GM10248 (cell line): Measurements from ENCODE around the gene SLC10A1.

Experiments
- CTCF ChIA-PET: fragments of 300-600 bp; sonication (Branson Sonifier 250); formaldehyde crosslinking; extraction: SDS; loops from one replicate; lab custom pipeline; 2021; ENCODE audit warnings: antibody characterized with exemption; lab: Yijun Ruan, JAX
- POLR2A ChIA-PET: fragments of 350-650 bp; sonication (Branson Sonifier 250); formaldehyde crosslinking; extraction: SDS; loops from one replicate; lab custom pipeline; 2020; ENCODE audit warnings: antibody characterized with exemption; lab: Yijun Ruan, JAX
- DNase-seq: peaks from one replicate; pipeline ENCODE4 v3.0.0; 2012; ENCODE audit errors: extremely low spot score
- CTCF ChIP-seq: IDR thresholded peaks from 2 replicates; pipeline ENCODE4 v1.5.1; 2012; ENCODE audit warnings: mild to moderate bottlenecking, low read depth; ENCODE audit errors: extremely low read depth, missing control alignments, control extremely low read depth

SLC10A1 gene

GRCh38 chr14:69841656-69842055 is 44.6 kb upstream of the SLC10A1 start:
- CTCF ChIA-PET = interaction anchor here (1.9 kb wide), 1 partner anchor 23 kb away, joined by 4 read pairs; no protein-coding TSS in a partner anchor
- POLR2A ChIA-PET = no interaction called here
- no peak for TF ChIP-seq CTCF
- no peak for DNase-seq

DNA sequence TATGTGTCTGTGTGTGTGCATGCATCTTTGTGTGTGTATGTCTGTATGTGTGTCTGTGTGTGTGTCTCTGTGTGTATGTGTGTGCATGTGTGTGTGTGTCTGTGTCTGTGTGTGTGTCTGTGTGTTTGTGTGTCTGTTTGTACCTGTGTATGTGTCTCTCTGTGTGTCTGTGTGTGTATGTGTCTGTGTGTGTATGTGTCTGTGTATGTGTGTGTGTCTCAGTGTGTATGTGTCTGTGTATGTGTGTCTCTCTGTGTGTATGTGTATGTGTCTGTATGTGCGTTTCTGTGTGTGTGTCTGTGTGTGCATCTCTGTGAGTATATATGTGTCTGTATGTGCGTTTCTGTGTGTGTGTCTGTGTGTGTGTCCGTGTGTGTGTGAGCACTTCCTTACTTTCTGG is 42.6 kb upstream of the SLC10A1 start:
- no peak for TF ChIP-seq CTCF
- ChIA-PET CTCF (interaction anchor here (1.2 kb wide), 1 partner anchor 177 kb away, joined by 3 read pairs; no protein-coding TSS in a partner anchor), POLR2A (no interaction called here)
- DNase-seq = no peak

- CTCF ChIA-PET = interaction anchor here (0.7 to 1.2 kb wide), 2 partner anchors 20 to 178 kb away, joined by 3 read pairs; no protein-coding TSS in a partner anchor
These were observed 41.9 kb upstream of the SLC10A1 start for GRCh38 chr14:69838881-69839416.

GRCh38 chr14:69828879-69829278 is 31.8 kb upstream of the SLC10A1 start:
- DNase-seq = no peak
- no peak for TF ChIP-seq CTCF
- ChIA-PET POLR2A (no interaction called here), CTCF (interaction anchor here (1.0 kb wide), 1 partner anchor 11 kb away, joined by 5 read pairs; no protein-coding TSS in a partner anchor)

More at GRCh38 chr14:69838881-69839416, 41.9 kb upstream of the SLC10A1 start:
- DNase-seq = no peak
- no peak for TF ChIP-seq CTCF
- POLR2A ChIA-PET = no interaction called here

- POLR2A ChIA-PET = no interaction called here
- CTCF ChIA-PET = interaction anchor here (1.0 to 2.3 kb wide), 2 partner anchors 9 to 10 kb away, joined by 3 to 12 read pairs; no protein-coding TSS in a partner anchor
- TF ChIP-seq CTCF = no peak
These were observed 31.3 kb upstream of the SLC10A1 start for GRCh38 chr14:69828354-69828753.

DNA sequence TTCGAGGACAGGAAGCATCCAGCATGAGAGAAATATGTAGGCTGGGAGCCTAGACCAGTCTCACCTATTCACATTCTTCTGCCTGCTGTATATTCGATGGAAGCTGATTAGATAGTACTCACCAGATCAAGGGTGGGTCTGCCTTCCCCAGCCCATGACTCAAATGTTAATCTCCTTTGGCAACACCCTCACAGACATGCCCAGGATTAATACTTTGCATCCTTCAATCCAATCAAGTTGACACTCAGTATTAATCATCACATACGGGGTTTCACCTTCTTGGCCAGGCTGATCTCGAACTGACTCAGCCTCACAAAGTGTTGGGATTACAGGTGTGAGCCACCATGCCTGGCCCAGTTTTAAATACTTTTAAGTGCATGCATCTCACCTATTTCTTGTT is 30.5 kb upstream of the SLC10A1 start:
- ChIA-PET CTCF (interaction anchor here (1.0 to 2.7 kb wide), 3 partner anchors 9 to 201 kb away, joined by 3 to 15 read pairs (median 12); no protein-coding TSS in a partner anchor), POLR2A (no interaction called here)
- TF ChIP-seq CTCF = no peak
- no peak for DNase-seq

More at GRCh38 chr14:69828354-69828753, 31.3 kb upstream of the SLC10A1 start:
- no peak for DNase-seq
